OCI-LY7 (cell line): ENCODE data around the gene CEP63. TPM values are rescaled to one million over a fixed set of nuclear protein-coding genes. Genes with fewer than 3 reads are reported as not detected.

ENCODE experiments used
- BruUV-seq: library from RNA; stranded (reverse); fragments of 400-500 nt; replicated peaks from 2 replicates; lab custom pipeline; 2021; lab: Mats Ljungman, UMichigan
- CTCF ChIA-PET: fragments of 300-600 bp; sonication (Branson Sonifier 250); formaldehyde crosslinking; loops from one replicate; lab custom pipeline; 2022; ENCODE audit warnings: antibody characterized with exemption; ENCODE audit not compliant: unreplicated experiment; lab: Charles Lee
- POLR2A ChIA-PET: fragments of 300-600 bp; sonication (Branson Sonifier 250); formaldehyde crosslinking; loops from one replicate; lab custom pipeline; 2022; ENCODE audit warnings: antibody characterized with exemption; lab: Charles Lee
- DNase-seq: peaks from one replicate; pipeline ENCODE4 v3.0.0-alpha.2; 2015; ENCODE audit warnings: low spot score
- H2AFZ ChIP-seq: fragments of 200-600 bp; sonication (generic), shearing (Covaris generic); 2 replicates; pipeline ENCODE4 v1.6.1; 2014; ENCODE audit warnings: mild to moderate bottlenecking, antibody characterized with exemption, low read length, moderate library complexity
- H3K27ac ChIP-seq: fragments of 200-600 bp; sonication (generic); 2 replicates; pipeline ENCODE4 v1.5.1; 2014; ENCODE audit warnings: mixed run types, low read depth, mild to moderate bottlenecking, moderate library complexity, low read length, inconsistent platforms; ENCODE audit not compliant: poor library complexity, severe bottlenecking
- H3K36me3 ChIP-seq: fragments of 200-600 bp; sonication (generic); 2 replicates; pipeline ENCODE4 v1.6.1; 2014; ENCODE audit warnings: mild to moderate bottlenecking, antibody characterized with exemption, low read length, moderate library complexity, mixed read lengths; ENCODE audit not compliant: insufficient read depth
- H3K4me1 ChIP-seq: fragments of 200-600 bp; sonication (generic); 2 replicates; pipeline ENCODE4 v1.5.1; 2014; ENCODE audit warnings: mild to moderate bottlenecking, low read length; ENCODE audit not compliant: insufficient read depth, poor library complexity, severe bottlenecking
- H3K4me2 ChIP-seq: fragments of 200-600 bp; sonication (generic); 2 replicates; pipeline ENCODE4 v1.6.1; 2014; ENCODE audit warnings: mild to moderate bottlenecking, low read length
- H3K4me3 ChIP-seq: fragments of 200-600 bp; sonication (generic); 2 replicates; pipeline ENCODE4 v1.5.1; 2014; ENCODE audit warnings: mild to moderate bottlenecking, low read depth, low read length; ENCODE audit not compliant: poor library complexity, severe bottlenecking
- H3K79me2 ChIP-seq: fragments of 200-600 bp; sonication (generic); 2 replicates; pipeline ENCODE4 v1.6.1; 2016; ENCODE audit warnings: low read depth, mild to moderate bottlenecking, low read length, moderate library complexity, mixed read lengths; ENCODE audit not compliant: insufficient read depth
- H3K9me2 ChIP-seq: fragments of 200-600 bp; sonication (generic); 2 replicates; pipeline ENCODE4 v1.6.1; 2016; ENCODE audit warnings: mild to moderate bottlenecking, low read length, mixed read lengths; ENCODE audit not compliant: insufficient read depth
- H3K9me3 ChIP-seq: fragments of 200-600 bp; sonication (generic); 2 replicates; pipeline ENCODE4 v1.6.1; 2014; ENCODE audit warnings: mild to moderate bottlenecking, mixed run types, low read length, mixed read lengths
- H4K20me1 ChIP-seq: fragments of 200-600 bp; sonication (generic); 2 replicates; pipeline ENCODE4 v1.6.1; 2014; ENCODE audit warnings: mild to moderate bottlenecking, antibody characterized with exemption, low read length, moderate library complexity, mixed read lengths; ENCODE audit not compliant: insufficient read depth
- CTCF ChIP-seq: fragments of 200-600 bp; sonication (generic); conservative IDR thresholded peaks from 2 replicates; pipeline ENCODE4 v1.5.1; 2014; ENCODE audit warnings: mild to moderate bottlenecking, antibody characterized with exemption, low read length, moderate library complexity, mixed read lengths
- EZH2phosphoT487 ChIP-seq: fragments of 200-600 bp; sonication (generic); IDR thresholded peaks from 2 replicates; pipeline ENCODE4 v1.6.1; 2018; ENCODE audit warnings: low read depth, borderline replicate concordance, mild to moderate bottlenecking, mixed run types, antibody characterized with exemption, low read length, moderate library complexity, mixed read lengths
- intact Hi-C: fragments of 100-400 bp; cut with micrococcal nuclease; formaldehyde crosslinking; loops from one replicate; pipeline ENCODE4 v1.10.0; 2022; ENCODE audit not compliant: unreplicated experiment
- total RNA-seq, 2 experiments: library from RNA; depleted of rRNA in 1 of 2; stranded (reverse); fragments of >200 nt in 1 of 2; shearing (Covaris generic) in 1 of 2; gene quantifications; 2 replicates each; pipeline ENCODE4 v1.2.3, GENCODE V29; 2014 to 2022

CEP63 gene
- total RNA-seq, 2 experiments from 2014 or later = 42.8 to 45.7 TPM

- Histone ChIP-seq H3K4me2 (no peak overlapping the region), H3K4me3 (no peak overlapping the region), H3K27ac (no peak overlapping the region), H4K20me1 (no peaks in the 10 kb centered on the region), H3K79me2 (no peaks in the 10 kb centered on the region), H3K4me1 (no peaks in the 10 kb centered on the region), H2AFZ (no peak overlapping the region), H3K9me2 (no peaks in the 10 kb centered on the region), H3K9me3 (no peaks in the 10 kb centered on the region), H3K36me3 (peaks cover 64% of the 10 kb centered on the region)
- ChIA-PET CTCF (no interaction called here), POLR2A (interaction anchor here (1.0 to 1.7 kb wide), 3 partner anchors 9 to 48 kb away, joined by 3 to 6 read pairs (median 5); partner anchors contain the start of genes ANAPC13 and CEP63)
- TF ChIP-seq CTCF (no peak), EZH2phosphoT487 (no peak)
- DNase-seq = no peak
- intact Hi-C loops = no loop called here
- BruUV-seq = no TSS peak
Measured at GRCh38 chr3:134477002-134477401, 8.9 kb upstream of the CEP63 start.

GRCh38 chr3:134477938-134478337, 7.9 kb upstream of the CEP63 start:
- Histone ChIP-seq H3K4me3 (no peak overlapping the region), H3K27ac (no peak overlapping the region), H3K4me1 (peaks cover 2% of the 10 kb centered on the region), H3K4me2 (no peak overlapping the region), H3K9me3 (no peaks in the 10 kb centered on the region), H4K20me1 (no peaks in the 10 kb centered on the region), H2AFZ (no peak overlapping the region), H3K79me2 (peaks cover 3% of the 10 kb centered on the region; the same call in 1 of the 2 replicates), H3K9me2 (no peaks in the 10 kb centered on the region), H3K36me3 (peaks cover 74% of the 10 kb centered on the region)
- intact Hi-C loops = no loop called here
- ChIA-PET POLR2A (interaction anchor here (0.6 to 1.7 kb wide), 3 partner anchors 8 to 228 kb away, joined by 3 to 6 read pairs (median 5); partner anchors contain the start of genes ANAPC13 and CEP63), CTCF (no interaction called here)
- BruUV-seq = TSS peak; percentile 61
- TF ChIP-seq CTCF (no peak), EZH2phosphoT487 (no peak)
- DNase-seq = no peak

- no peak for DNase-seq
- Histone ChIP-seq H3K4me2 (no peak overlapping the region), H3K27ac (no peak overlapping the region), H3K9me2 (no peaks in the 10 kb centered on the region), H2AFZ (no peak overlapping the region), H3K4me3 (no peak overlapping the region), H4K20me1 (no peaks in the 10 kb centered on the region), H3K79me2 (peaks cover 28% of the 10 kb centered on the region), H3K36me3 (peaks cover 84% of the 10 kb centered on the region), H3K9me3 (no peaks in the 10 kb centered on the region), H3K4me1 (peaks cover 15% of the 10 kb centered on the region)
- CTCF ChIA-PET = no interaction called here
- no peak for TF ChIP-seq CTCF
- TF ChIP-seq EZH2phosphoT487 = no peak
- BruUV-seq = no TSS peak
- POLR2A ChIA-PET = interaction anchor here (0.6 to 0.9 kb wide), 2 partner anchors 13 to 161 kb away, joined by 3 to 4 read pairs; no protein-coding TSS in a partner anchor
- intact Hi-C loops = loop anchor here (10.0 kb wide), 1 partner anchor 816 kb away; the partner anchor contains the start of gene TOPBP1
Measured at GRCh38 chr3:134480546-134480945, 5.3 kb upstream of the CEP63 start.
